Subcutaneous adipose tissue (tissue), 4 donors: ENCODE measurements around the gene ARHGEF4. TPM values are rescaled to one million over a fixed set of nuclear protein-coding genes. Genes with fewer than 3 reads are reported as not detected.

ENCODE experiments used
- total RNA-seq, 4 donors: library from RNA; depleted of rRNA; stranded (reverse); fragments of >200 nt; gene quantifications; one replicate each; pipeline ENCODE4 v1.1.0, GENCODE V29; 2016
- TF ChIP-seq, protein P1 (sequence below): fragments of 450-650 bp; IDR thresholded peaks from one replicate; pipeline ENCODE4 v1.5.1; 2016; ENCODE audit warnings: low read depth, mild to moderate bottlenecking, control low read depth, antibody characterized with exemption, moderate library complexity

Gene ARHGEF4
- total RNA-seq, 4 donors from 2014 or later = 4.8 to 17.9 (median 9.8) TPM

DNA sequence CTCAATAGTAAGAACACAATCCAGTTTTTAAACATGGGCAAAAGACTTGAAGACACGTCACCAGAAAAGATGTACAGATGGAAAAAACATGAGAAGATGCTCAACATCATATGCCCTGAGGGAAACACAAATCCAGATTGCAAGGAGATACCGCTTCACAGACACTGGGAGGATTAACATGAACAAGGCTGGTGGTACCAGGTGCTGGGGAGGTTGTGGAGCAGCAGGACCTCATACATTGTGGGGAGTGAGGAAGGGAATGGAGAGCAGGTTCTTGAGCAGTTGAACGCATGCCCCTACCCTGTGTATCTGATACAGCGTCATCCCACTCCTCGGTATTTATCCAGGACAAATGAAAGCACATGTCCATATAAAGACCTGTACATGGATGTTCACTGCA lies 72.1 kb downstream of the ARHGEF4 start:
- TF ChIP-seq, protein P1, sequence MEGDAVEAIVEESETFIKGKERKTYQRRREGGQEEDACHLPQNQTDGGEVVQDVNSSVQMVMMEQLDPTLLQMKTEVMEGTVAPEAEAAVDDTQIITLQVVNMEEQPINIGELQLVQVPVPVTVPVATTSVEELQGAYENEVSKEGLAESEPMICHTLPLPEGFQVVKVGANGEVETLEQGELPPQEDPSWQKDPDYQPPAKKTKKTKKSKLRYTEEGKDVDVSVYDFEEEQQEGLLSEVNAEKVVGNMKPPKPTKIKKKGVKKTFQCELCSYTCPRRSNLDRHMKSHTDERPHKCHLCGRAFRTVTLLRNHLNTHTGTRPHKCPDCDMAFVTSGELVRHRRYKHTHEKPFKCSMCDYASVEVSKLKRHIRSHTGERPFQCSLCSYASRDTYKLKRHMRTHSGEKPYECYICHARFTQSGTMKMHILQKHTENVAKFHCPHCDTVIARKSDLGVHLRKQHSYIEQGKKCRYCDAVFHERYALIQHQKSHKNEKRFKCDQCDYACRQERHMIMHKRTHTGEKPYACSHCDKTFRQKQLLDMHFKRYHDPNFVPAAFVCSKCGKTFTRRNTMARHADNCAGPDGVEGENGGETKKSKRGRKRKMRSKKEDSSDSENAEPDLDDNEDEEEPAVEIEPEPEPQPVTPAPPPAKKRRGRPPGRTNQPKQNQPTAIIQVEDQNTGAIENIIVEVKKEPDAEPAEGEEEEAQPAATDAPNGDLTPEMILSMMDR = no peak

GRCh38 chr2:130910931-130911330 lies 74.2 kb downstream of the ARHGEF4 start:
- TF ChIP-seq, protein P1 = no peak

DNA sequence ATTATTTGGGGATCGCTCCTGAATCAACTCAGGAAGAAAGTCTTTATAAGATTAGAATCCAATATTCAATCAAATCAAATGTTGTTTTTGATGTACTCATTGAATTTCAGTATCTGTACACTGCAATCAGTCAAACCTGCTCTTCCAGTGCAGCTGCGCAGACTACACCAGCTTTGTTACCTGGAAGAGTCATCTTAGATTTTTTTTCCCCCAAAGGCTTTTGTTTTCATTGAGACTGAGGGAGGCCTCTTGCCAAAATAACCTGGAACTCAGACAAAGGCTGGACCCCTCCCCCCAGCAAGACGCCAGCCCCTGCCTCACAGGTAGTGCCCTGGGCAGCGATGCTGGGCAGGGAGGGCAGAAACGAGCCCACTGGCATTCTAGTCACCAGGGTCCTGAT lies 74.8 kb downstream of the ARHGEF4 start:
- TF ChIP-seq, protein P1 = no peak

GRCh38 chr2:130911996-130912395 lies 75.3 kb downstream of the ARHGEF4 start:
- TF ChIP-seq, protein P1 = no peak

- TF ChIP-seq, protein P1 = no peak
Measured at GRCh38 chr2:130912471-130912870, 75.8 kb downstream of the ARHGEF4 start.

DNA sequence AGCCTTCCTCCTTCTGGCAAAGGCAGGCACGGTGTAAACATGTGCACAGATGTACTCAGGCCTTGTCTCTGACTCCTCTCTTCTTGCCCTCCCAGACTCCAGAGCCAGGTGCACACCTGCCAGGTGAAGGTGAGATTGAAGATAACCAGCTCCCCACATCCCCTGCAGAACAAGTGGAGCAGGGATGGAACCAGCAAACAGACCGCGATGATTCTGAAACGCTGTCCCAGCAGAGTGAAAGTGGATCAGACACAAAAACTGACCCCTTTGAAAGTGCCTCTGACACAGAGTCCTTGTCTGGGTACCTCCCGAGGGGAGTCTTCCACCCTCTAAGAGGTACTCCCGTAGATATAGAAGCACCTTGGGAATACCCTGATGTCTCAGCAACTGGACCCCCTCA lies 77.2 kb downstream of the ARHGEF4 start:
- TF ChIP-seq, protein P1 = no peak

GRCh38 chr2:130915149-130915548 lies 78.4 kb downstream of the ARHGEF4 start:
- TF ChIP-seq, protein P1 = no peak
